GM19328 (cell line): Measurements from ENCODE around the gene TRDN.
A peak's percentile ranks its signal among the peaks of the same experiment; 100 is the strongest.

Experiments used
- ATAC-seq: cut with Tn5 transposase; IDR thresholded peaks from one replicate; pipeline ENCODE4 v1.9.1; 2021; ENCODE audit warnings: mild to moderate bottlenecking, moderate library complexity; ENCODE audit not compliant: unreplicated experiment

TRDN gene, protein sequence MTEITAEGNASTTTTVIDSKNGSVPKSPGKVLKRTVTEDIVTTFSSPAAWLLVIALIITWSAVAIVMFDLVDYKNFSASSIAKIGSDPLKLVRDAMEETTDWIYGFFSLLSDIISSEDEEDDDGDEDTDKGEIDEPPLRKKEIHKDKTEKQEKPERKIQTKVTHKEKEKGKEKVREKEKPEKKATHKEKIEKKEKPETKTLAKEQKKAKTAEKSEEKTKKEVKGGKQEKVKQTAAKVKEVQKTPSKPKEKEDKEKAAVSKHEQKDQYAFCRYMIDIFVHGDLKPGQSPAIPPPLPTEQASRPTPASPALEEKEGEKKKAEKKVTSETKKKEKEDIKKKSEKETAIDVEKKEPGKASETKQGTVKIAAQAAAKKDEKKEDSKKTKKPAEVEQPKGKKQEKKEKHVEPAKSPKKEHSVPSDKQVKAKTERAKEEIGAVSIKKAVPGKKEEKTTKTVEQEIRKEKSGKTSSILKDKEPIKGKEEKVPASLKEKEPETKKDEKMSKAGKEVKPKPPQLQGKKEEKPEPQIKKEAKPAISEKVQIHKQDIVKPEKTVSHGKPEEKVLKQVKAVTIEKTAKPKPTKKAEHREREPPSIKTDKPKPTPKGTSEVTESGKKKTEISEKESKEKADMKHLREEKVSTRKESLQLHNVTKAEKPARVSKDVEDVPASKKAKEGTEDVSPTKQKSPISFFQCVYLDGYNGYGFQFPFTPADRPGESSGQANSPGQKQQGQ

DNA sequence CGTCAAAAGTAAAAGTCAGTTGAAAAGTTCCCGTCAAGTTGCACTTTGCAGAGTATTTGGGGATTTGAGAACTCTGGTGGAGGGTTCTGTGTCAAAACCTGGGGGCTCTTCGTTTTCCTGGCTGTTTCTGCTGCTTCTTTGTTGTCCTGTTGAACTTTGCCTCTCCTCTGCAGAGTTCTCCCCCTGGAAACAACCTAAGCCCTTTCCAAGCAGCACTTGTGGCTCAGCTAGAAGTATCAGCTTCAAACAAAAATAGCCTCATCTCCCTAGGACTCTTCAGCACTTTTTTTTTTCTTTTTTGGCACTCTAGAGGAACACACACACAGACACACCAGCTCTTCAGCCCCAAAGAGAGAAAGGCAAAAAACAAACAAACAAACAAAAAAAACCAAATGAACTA, at the start of gene TRDN:
TRDN (minus strand) TSS at position 169 of the 400 bp plus-strand sequence. CDS start 175 bp downstream, outside the sequence.
- no peak for ATAC-seq

DNA sequence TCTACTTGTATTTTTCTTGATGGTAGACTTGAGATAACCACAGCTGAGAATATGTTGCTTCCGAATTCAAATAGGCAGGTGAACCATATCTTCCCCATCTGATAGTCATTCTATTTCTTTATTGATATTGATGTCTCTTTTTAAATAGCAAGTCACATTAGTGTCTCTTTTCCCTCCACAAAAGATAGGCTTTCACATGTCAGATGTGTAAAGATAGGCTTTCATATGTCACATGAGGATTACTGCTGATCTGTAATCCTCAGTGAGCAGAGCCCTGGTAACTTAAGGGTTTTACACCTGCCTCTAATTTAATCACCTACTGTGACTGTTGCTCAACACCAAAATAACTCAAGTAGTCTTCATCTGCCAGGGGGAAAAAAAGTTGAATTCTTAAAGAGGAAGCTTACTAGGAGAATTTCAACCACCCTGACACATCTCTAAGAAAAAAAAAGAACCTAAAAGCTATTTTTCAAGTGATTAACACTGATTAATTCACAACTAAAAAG, 45.3 kb upstream of the TRDN start:
- ATAC-seq: no peak

DNA sequence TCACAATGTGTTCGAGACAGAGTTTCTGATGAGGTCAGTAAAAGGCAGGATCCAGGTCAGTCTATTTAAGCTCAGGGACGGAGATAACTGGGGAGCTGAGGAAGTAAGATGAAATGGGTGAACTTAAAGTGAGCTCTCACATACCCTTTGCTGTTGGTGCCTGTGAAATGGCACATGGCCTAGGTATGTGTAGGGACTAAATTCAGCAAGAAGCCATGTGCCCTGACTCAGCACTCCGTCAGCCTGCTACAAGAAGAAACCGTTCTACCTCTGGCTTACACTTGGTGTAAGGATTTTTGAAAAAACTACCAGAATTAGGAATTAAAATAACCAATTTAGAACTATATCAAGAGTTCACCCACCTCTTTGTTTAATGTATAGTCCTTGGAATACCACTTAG, 41.1 kb upstream of the TRDN start:
- ATAC-seq: no peak

DNA sequence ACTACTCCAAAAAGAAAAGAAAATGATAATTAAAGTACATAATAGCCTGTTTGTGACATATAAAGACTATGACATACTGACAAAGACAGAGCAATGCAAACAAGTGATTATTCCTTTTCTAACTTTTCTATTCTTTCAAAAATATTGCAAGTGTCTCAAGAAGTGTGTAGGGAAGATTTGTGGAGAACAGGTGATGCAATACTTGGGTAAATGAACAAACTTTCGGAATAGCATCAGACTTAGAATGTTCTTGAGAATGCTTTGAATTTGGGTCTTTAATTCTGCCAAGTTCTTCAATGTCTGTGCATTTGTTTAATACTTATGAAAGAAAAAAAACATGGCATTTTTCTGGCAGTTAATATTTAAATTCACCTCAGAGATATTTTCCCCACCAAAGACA, 40.0 kb upstream of the TRDN start:
- ATAC-seq: no peak

DNA sequence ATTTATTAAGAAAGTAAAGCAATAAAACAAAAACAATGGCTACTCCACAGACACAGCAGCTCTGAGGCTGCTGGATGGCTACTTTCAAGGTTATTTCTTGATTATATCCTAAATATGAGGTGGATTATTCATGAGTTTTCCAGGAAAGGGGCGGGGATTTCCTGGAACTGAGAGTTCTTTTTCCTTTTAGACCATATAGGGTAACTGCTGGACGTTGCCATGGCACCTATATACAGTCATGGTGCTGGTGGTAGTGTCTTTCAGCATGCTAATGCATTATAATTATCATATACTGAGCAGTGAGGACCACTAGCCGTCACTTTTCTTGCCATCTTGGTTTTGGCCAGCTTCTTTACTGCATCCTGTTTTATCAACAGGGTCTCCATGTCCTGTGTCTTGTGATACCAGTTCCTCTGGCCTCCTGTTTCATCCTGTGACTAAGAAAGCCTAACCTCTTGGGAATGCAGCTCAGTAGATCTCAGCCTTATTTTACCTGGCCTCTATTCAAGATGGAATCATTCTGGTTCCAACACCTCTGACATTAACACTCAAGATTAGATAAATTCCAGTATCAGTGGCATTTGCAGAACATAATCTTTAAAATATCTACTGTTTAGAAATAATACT, 32.3 kb upstream of the TRDN start:
- ATAC-seq: no peak

DNA sequence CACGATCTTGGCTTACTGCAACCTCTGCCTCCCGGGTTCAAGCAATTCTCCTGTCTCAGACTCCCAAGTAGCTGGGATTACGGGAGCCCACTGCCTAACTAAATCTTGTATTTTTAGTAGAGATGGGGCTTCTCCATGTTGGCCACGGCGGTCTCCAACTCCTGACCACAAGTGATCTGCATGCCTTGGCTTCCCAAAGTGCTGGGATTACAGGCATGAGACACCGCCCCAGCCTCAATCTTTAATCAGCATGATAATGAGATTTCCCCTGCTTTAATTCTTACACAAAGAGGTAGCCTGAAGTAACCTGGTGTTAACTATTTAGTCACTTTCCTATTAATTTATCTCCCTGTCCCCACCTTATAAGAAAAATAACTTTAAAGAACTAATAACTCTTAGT, 31.3 kb upstream of the TRDN start:
- ATAC-seq: no peak

DNA sequence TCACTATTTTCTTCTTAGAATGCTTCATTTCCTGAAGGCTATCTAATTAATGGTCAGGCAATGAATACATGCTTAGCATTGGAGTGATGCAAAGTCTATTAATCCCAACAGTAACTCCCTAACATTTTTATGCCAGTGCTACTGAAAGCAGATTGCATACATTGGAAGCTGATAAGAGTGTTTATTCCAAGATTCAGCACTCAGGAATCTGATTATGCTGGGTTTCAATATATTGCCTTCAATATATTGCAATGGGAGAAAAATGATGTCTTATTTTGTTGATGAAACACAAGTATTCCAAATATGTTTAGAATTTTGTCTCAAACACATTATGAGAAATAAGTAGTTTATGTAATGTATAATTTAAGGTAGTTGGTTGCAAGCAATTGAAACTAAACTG, 26.7 kb upstream of the TRDN start:
- ATAC-seq: no peak

DNA sequence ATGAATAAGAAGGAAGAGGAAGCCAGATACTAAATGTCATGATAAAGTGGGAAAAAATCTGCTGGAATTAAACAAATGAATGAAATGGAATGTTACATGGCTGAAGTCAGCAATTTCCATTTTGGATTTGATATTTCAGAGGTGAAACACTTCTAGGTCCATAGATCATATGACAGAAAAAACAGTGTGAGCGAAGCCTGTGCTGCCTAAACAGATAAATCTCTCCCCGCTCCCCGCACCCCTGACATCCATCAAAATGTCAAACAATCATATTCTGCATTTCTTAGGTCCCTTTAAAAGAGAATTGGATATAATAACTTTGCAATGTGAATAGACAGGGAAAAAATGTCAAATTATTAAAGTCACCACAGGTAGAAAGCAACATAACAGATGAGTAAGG, 26.0 kb upstream of the TRDN start:
- ATAC-seq: no peak

DNA sequence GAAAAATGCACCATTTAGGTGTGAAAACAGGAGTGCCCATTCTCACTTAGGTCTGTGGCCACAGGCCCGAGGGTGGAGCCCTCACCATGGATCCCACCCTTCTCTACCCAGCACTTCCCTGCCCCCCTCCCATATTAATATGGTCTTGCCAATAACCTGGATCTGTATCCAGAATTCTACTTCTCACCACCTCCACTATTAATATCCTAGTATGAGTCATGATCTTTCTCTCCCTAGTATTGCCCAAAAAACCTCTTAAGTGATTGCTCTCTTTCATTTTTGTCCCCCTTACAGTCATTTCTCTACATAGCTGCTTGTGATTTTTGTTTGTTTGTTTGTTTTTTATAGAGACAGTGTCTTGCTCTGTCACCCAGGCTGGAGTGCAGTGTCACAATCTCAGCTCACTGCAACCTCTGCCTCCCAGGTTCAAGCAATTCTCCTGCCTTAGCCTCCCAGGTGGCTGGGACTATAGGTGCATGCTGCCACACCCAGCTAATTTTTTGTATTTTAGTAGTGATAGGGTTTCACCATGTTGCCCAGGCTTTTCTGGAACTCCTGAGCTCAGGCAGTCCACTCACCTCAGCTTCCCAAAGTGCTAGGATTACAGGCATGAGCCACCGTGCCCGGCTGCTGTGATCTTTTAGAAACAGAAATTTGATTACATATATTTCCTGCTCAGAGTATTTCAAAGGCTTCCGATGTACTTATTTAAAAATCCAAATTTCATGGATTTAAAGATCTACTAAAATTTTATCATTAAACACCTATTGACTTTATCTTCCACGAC, 24.5 kb upstream of the TRDN start:
- no peak for ATAC-seq

DNA sequence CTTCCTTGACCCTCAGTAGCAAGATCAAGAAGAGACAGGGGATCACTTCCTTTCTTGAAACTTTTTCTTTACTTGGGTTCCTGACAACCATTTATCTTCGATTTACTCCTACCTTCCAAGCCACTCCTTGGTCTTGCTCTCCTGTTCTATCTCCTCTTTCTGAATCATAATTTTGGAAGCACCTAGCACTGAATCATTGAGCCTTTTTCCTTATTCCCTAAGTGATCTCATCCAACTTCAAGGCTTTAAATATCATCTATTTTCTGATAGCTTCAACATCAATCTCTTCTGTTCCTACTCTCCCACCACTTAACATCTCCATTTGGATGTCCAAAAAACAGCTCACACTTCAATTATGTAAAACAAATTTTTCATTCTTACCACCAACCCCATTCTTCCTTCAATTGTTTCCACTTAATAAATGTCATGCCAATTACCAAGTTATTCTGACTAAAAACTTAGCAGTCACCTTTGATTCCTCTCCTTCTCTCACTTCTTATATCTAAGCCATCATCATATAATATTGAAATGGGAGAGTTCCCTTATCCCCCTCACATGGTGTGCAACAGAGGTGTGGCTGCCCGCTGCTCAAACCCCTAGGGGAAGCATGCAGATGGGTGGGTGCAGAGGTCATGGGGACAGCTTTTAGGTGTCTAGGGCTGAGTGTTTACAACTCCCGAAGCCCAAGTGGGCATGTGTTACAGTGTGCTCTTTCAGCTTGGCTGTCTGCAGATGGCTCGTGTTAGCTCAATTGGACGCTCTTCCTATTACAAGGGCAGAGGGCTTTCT, 23.4 kb upstream of the TRDN start:
- no peak for ATAC-seq

DNA sequence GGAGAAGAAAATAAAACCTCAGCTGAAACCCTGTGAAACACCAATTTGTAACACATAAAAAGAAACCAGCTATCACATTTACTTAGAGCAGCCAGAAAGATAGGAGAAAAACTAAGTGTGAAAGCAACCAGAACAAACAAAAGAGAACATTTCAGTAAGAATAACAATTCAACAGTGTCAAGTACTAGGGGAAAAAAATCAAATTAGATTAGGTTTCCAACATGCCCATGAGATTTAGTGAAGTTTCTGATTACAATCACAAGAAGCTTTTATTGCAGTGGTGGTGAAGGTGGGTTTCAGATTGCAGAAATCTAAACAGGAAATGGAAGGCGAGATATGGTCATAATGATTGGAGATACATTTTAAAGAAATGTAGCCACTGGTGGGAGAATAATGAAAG, 22.1 kb upstream of the TRDN start:
- no peak for ATAC-seq

DNA sequence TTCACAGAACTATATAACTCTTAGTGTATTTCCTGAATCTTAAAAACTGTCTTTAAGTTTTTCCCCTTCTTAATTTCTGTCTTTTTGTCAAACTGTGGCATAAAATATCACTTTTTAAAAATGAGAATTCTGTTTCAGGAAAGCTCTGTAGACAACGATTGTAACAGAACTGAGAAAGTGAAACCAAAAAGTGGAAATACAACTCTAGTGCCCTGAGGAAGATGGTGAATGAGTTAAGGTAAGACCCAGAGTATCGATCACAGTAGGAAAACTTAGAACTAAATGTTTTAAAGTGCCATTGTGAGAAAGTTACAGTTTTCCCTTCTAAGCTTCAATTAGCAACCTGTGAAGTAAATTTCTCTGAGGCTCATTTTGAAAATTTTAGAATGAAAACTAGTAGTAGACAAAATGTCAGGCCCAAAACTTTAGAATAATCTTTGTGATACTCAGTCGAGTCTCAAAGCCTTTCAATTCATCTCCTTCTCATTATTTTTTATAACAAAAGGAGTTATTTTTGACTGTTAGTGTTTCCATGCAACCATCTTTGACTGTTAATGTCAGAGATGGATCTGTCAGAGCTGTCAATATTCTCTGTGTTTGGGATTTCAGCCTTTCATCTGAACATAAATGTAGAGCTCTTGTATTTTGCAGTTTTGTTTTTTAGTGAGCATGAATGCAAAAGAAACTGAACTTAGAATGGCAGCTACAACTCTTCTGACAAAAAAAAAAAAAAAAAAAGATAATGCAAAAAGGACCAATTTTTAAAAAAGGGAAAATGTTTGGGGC, 19.0 kb upstream of the TRDN start:
- ATAC-seq: peak; percentile 67

DNA sequence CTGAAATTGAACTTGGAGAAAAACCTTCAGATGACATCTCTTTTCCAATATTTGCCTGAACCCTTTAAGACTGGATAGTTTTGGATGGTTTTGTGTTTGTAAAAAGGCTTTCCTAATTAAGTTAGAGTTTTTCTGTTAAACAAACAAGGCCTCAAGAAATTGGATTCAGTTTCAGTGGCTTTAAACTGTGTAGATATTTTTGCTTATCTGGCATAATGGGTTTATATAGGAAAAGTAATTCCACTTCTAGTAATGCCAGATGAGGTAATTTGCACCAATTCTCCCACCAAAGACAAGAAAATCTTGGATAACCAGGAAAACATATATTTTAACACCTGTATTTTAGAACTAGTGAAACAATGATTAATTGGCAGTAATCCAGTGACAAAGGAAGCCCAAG, 12.0 kb upstream of the TRDN start:
- no peak for ATAC-seq

DNA sequence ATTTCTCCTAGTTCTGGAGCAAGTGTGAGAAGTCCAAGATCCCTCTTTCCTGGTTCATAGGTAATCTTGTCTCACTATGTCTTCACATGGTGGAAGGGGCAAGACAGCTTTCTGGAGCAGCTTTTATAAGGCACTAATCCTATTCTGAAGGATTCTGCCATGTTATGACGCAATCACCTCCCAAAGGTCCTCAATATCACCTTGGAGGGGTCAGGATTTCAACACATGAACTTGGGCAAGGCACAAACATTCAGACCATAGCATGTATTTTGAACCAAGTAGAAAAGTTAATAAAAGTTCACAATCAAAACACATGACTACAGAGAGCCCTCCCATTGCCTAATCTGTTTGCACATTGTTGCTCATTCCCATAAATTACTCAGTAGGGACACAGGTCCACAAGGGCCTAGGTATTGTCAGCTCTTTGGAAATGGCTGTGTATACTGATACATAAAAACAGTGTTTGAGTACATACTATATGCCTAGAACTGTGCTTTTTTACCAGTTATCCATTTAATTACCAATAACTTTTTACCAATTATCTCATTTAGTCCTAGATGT, 11.3 kb upstream of the TRDN start:
- no peak for ATAC-seq

DNA sequence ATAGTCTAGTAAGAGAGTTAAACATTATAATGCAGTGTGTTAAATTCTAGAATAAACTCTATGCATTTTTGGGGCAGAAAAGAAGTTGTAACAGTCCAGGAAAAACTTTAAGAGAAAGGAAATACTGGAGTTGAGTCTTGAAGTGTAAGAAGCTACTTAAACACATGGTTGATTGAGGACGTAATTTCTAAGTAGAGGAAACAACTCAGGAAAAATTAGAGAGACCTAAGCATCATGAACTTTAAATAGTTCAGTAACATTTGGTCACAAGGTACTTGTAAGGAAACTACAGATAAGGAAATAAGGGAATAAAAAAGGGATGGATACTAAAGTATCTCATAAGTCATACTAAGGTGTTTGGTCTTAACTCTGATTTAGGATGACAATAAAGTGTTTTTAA, 4.7 kb upstream of the TRDN start:
- no peak for ATAC-seq

DNA sequence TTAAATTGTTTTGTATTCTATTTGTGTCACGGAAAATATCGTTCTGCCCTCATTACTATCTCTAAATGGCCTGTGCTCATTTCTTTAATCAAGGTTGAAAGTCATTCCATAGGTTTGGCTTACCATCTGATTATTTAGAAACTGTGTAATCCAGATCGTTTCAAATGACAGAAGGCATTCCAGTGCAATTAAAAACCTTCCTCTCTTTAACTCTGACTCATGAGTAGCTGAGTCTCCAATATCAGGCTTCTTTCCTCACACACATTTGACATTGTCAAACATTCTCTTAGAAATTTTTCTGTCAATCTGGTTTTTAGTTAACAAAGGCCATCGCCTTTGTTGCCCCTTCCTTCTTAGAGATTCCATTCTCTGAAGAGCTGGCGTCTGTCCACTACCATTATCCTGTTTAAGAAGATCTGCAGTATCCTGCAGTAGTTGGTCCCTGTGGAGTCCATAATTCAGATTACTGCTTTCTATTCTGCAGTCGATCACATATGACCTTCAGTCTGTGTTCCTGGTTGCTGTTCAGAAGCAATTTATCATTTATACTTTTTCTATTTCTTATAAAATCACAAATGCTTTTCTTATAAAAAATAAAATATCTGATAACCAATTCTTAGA, 3.9 kb upstream of the TRDN start:
- ATAC-seq: no peak

DNA sequence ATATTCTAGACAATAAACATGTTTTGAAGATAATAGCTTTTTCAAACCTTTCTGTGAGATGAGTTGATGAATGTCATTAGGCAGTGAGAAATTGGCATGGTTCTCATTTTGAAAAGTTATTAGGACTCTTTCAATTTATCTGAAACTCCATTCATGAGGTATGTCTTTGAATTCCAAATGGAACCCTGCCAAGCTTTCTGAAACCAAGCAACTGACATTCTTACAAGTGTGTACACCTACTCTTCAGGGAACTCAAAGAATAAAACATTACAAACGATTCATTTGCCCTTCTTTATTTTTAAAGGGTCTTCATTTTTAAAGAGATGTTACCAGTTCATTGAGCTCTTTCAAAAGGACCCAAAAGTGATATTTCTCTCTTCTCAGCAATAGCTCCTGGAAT, 2.1 kb upstream of the TRDN start:
- ATAC-seq: no peak

DNA sequence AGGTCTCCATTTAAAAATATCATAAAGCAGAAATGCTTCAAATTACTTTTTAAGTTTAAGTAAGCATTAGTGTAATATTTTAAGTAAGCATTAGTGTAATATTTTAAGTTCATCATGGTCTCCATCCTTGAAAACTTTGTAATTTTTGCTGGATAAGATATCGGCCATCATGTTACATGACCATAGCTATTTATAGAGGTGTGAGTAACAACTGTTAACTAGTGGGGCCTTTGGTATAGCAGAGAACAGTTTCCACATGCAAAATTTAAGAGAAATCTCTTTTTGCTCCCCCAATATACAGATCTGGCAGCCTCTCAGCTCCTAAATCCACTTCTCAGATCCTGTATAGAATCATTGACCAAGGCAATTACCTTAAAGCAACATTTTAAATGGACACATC, 468 bp downstream of the TRDN start:
- ATAC-seq: no peak

DNA sequence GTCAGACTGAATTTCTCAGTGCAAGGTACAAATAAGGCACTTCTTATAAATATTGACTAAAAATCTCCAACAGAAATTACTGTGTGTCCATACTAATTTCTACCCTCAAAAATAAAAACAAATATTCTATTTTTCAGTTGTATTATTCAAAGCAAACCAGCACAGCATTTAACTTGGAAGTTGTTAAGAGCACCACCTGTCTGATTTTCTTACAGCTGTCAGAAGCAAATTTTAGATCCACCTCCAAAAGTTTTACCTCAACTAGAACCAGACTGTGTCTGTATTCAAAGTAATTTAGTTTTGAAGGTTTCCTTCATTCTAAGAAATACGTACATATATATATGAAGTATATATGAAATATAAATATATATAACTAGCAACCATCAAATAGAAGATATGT, 1.2 kb downstream of the TRDN start:
- no peak for ATAC-seq
